HAP-1 (cell line): Measurements from ENCODE around the gene EPB41.
"Not testable (repeated sequence)": the region's sequence is repeated elsewhere in the genome, so short reads cannot be mapped to it uniquely, and the experiment has no call there.

Experiments used
- DNase-seq, 2 experiments: peaks; one replicate each; pipeline ENCODE4 v3.0.0-alpha.2; 2016 to 2020; ENCODE audit warnings: low spot score in 2 of 2
- H3K27me3 ChIP-seq: fragments of 250-450 bp; sonication (Bioruptor Pico); 2 replicates; pipeline ENCODE4 v1.5.1; 2020; ENCODE audit warnings: low read depth, mild to moderate bottlenecking, moderate library complexity
- H3K36me3 ChIP-seq: fragments of 250-450 bp; sonication (Bioruptor Pico); replicated peaks from 2 replicates; pipeline ENCODE4 v1.5.1; 2020; ENCODE audit warnings: mild to moderate bottlenecking
- H3K4me1 ChIP-seq: fragments of 250-450 bp; sonication (Bioruptor Pico); 2 replicates; pipeline ENCODE4 v1.5.1; 2020; ENCODE audit warnings: mild to moderate bottlenecking
- H3K4me3 ChIP-seq: fragments of 250-450 bp; sonication (Bioruptor Pico); 2 replicates; pipeline ENCODE4 v1.5.1; 2020; ENCODE audit warnings: mild to moderate bottlenecking, moderate library complexity
- H3K9me3 ChIP-seq: fragments of 250-450 bp; sonication (Bioruptor Pico); 2 replicates; pipeline ENCODE4 v1.5.1; 2020; ENCODE audit warnings: mild to moderate bottlenecking, moderate library complexity
- in situ Hi-C: fragments of 300-500 bp; cut with MboI; formaldehyde crosslinking; loops from 3 replicates; pipeline ENCODE4 v1.14.3; 2020; ENCODE audit warnings: low sequenced_read_pairs, inconsistent platforms, mixed read lengths

EPB41 gene

GRCh38 chr1:29033829-29034466 lies 119.6 kb downstream of the EPB41 start:
- Histone ChIP-seq H3K4me1 (no peaks in the 10 kb centered on the region), H3K4me3 (no peak overlapping the region), H3K9me3 (no peaks in the 10 kb centered on the region), H3K36me3 (peaks cover 16% of the 10 kb centered on the region), H3K27me3 (no peaks in the 10 kb centered on the region)
- peak in 1 of 2 experiments; percentile 67 for DNase-seq
- in situ Hi-C loops: loop anchor here (5.0 kb wide), 2 partner anchors 152 to 252 kb away; no protein-coding TSS in a partner anchor

- H3K36me3 ChIP-seq: peaks cover 14% of the 10 kb centered on the region
- no peak overlapping the region for H3K4me3 ChIP-seq
- in situ Hi-C loops: no loop called here
- no peaks in the 10 kb centered on the region for H3K27me3 ChIP-seq
- no peaks in the 10 kb centered on the region for H3K4me1 ChIP-seq
- no peaks in the 10 kb centered on the region for H3K9me3 ChIP-seq
- DNase-seq: no peak
These were observed 129.1 kb downstream of the EPB41 start for GRCh38 chr1:29043274-29043965.

GRCh38 chr1:29044010-29044409 lies 129.6 kb downstream of the EPB41 start:
- Histone ChIP-seq H3K36me3 (peaks cover 14% of the 10 kb centered on the region), H3K9me3 (no peaks in the 10 kb centered on the region), H3K4me3 (no peak overlapping the region), H3K27me3 (no peaks in the 10 kb centered on the region), H3K4me1 (no peaks in the 10 kb centered on the region)
- in situ Hi-C loops: no loop called here
- no peak for DNase-seq

GRCh38 chr1:29045663-29046062 lies 131.3 kb downstream of the EPB41 start:
- H3K36me3 ChIP-seq, in situ Hi-C loops, H3K4me1 ChIP-seq, H3K4me3 ChIP-seq, H3K27me3 ChIP-seq, DNase-seq, H3K9me3 ChIP-seq: not testable (repeated sequence)

- in situ Hi-C loops: no loop called here
- Histone ChIP-seq H3K36me3 (no peaks in the 10 kb centered on the region), H3K9me3 (no peaks in the 10 kb centered on the region), H3K4me3 (no peak overlapping the region), H3K4me1 (no peaks in the 10 kb centered on the region), H3K27me3 (no peaks in the 10 kb centered on the region)
- no peak for DNase-seq
These were observed 132.8 kb downstream of the EPB41 start for GRCh38 chr1:29047142-29047541.

GRCh38 chr1:29050166-29050565 lies 135.8 kb downstream of the EPB41 start:
- Histone ChIP-seq H3K4me3 (no peak overlapping the region), H3K27me3 (no peaks in the 10 kb centered on the region), H3K36me3 (peaks cover 3% of the 10 kb centered on the region; the same call in 1 of the 2 replicates), H3K9me3 (no peaks in the 10 kb centered on the region), H3K4me1 (no peaks in the 10 kb centered on the region)
- in situ Hi-C loops: no loop called here
- DNase-seq: no peak

- Histone ChIP-seq H3K9me3 (no peaks in the 10 kb centered on the region), H3K27me3 (no peaks in the 10 kb centered on the region), H3K4me1 (no peaks in the 10 kb centered on the region), H3K4me3 (no peak overlapping the region), H3K36me3 (peaks cover 5% of the 10 kb centered on the region; the same call in 1 of the 2 replicates)
- DNase-seq: no peak
- in situ Hi-C loops: no loop called here
These were observed 137.7 kb downstream of the EPB41 start for GRCh38 chr1:29052100-29052499.

GRCh38 chr1:29052941-29053340 lies 138.6 kb downstream of the EPB41 start:
- no peaks in the 10 kb centered on the region for H3K27me3 ChIP-seq
- H3K4me1 ChIP-seq: no peaks in the 10 kb centered on the region
- H3K9me3 ChIP-seq: no peaks in the 10 kb centered on the region
- in situ Hi-C loops: no loop called here
- DNase-seq: no peak
- no peak overlapping the region for H3K4me3 ChIP-seq
- peaks cover 5% of the 10 kb centered on the region; the same call in 1 of the 2 replicates for H3K36me3 ChIP-seq

- H3K4me3 ChIP-seq: no peak overlapping the region
- no peaks in the 10 kb centered on the region for H3K27me3 ChIP-seq
- in situ Hi-C loops: no loop called here
- H3K9me3 ChIP-seq: no peaks in the 10 kb centered on the region
- H3K4me1 ChIP-seq: no peaks in the 10 kb centered on the region
- no peak for DNase-seq
- peaks cover 5% of the 10 kb centered on the region; the same call in 1 of the 2 replicates for H3K36me3 ChIP-seq
These were observed 140.8 kb downstream of the EPB41 start for GRCh38 chr1:29055160-29055559.

- Histone ChIP-seq H3K27me3 (no peaks in the 10 kb centered on the region), H3K4me1 (no peaks in the 10 kb centered on the region), H3K4me3 (no peak overlapping the region), H3K9me3 (no peaks in the 10 kb centered on the region), H3K36me3 (peaks cover 5% of the 10 kb centered on the region; the same call in 1 of the 2 replicates)
- DNase-seq: no peak
- in situ Hi-C loops: no loop called here
These were observed 141.9 kb downstream of the EPB41 start for GRCh38 chr1:29056256-29056655.

- in situ Hi-C loops: no loop called here
- H3K27me3 ChIP-seq: no peaks in the 10 kb centered on the region
- H3K4me3 ChIP-seq: no peak overlapping the region
- H3K9me3 ChIP-seq: no peaks in the 10 kb centered on the region
- H3K4me1 ChIP-seq: no peaks in the 10 kb centered on the region
- no peak for DNase-seq
- H3K36me3 ChIP-seq: peaks cover 5% of the 10 kb centered on the region; the same call in 1 of the 2 replicates
These were observed 143.3 kb downstream of the EPB41 start for GRCh38 chr1:29057700-29058099.

- no peaks in the 10 kb centered on the region for H3K27me3 ChIP-seq
- in situ Hi-C loops: no loop called here
These were observed 148.0 kb downstream of the EPB41 start for GRCh38 chr1:29062157-29062942.

GRCh38 chr1:29064064-29064463 lies 149.7 kb downstream of the EPB41 start:
- Histone ChIP-seq H3K9me3 (no peaks in the 10 kb centered on the region), H3K36me3 (no peaks in the 10 kb centered on the region), H3K4me1 (no peaks in the 10 kb centered on the region), H3K27me3 (no peaks in the 10 kb centered on the region), H3K4me3 (no peak overlapping the region)
- no peak for DNase-seq
- in situ Hi-C loops: no loop called here

More at GRCh38 chr1:29062157-29062942, 148.0 kb downstream of the EPB41 start:
- no peaks in the 10 kb centered on the region for H3K9me3 ChIP-seq
- no peaks in the 10 kb centered on the region for H3K36me3 ChIP-seq
- DNase-seq: no peak
- H3K4me1 ChIP-seq: no peaks in the 10 kb centered on the region
- no peak overlapping the region for H3K4me3 ChIP-seq

GRCh38 chr1:29077155-29077554 lies 162.8 kb downstream of the EPB41 start:
- in situ Hi-C loops: no loop called here
- Histone ChIP-seq H3K4me1 (no peaks in the 10 kb centered on the region), H3K9me3 (no peaks in the 10 kb centered on the region), H3K27me3 (no peaks in the 10 kb centered on the region), H3K4me3 (no peak overlapping the region), H3K36me3 (no peaks in the 10 kb centered on the region)
- DNase-seq: no peak
